K562 (cell line): ENCODE results near the gene ACAD10. TPM values are rescaled to one million over a fixed set of nuclear protein-coding genes. Genes with fewer than 3 reads are reported as not detected.

Experiments
- ATAC-seq: fragments of 200-7000 bp; cut with Tn5 transposase; 3 replicates; pipeline ENCODE4 v1.9.1; 2020; ENCODE audit warnings: moderate library complexity
- BruUV-seq: library from RNA; stranded (reverse); fragments of 400-500 nt; replicated peaks from 2 replicates; lab custom pipeline; 2021; lab: Mats Ljungman, UMichigan
- CTCF ChIA-PET: fragments of 300-600 bp; formaldehyde crosslinking; extraction: SDS; loops from one replicate; lab custom pipeline; 2021; ENCODE audit warnings: low intra/inter-chr PET ratio; lab: Yijun Ruan, JAX
- POLR2A ChIA-PET: fragments of 300-600, 350-650 bp; sonication (Branson Sonifier 250); formaldehyde crosslinking; extraction: SDS; loops from one replicate; lab custom pipeline; 2021; ENCODE audit warnings: antibody characterized with exemption, inconsistent platforms; lab: Yijun Ruan, JAX
- DNase-seq, 4 experiments: peaks; one replicate each; pipeline versions ENCODE4 v3.0.0 to v3.0.0-alpha.2; 2011 to 2018; ENCODE audit warnings: low spot score in 3 of 4, mixed read lengths in 3 of 4; ENCODE audit errors: extremely low read depth in 1 of 4
- FAIRE-seq: peaks from 2 replicates; lab custom pipeline; 2011; peaks lifted over from hg19 to GRCh38; lab: Jason Lieb, UNC
- H2AFZ ChIP-seq: 2 replicates; pipeline ENCODE4 v1.6.0; 2011; ENCODE audit warnings: low read depth, low read length, control low read depth, inconsistent platforms
- H3K27ac ChIP-seq: fragments of 200-600 bp; 3 replicates; pipeline ENCODE4 v1.8.0; 2011; ENCODE audit warnings: low read depth, mild to moderate bottlenecking, control low read depth, inconsistent platforms, low read length, moderate library complexity, mixed read lengths; ENCODE audit errors: extremely low read depth
- H3K27me3 ChIP-seq, 2 experiments: fragments of 300-600 bp in 1 of 2; 2 replicates in 1 of 2; 3 replicates in 1 of 2; pipeline versions ENCODE4 v1.6.0 to v1.8.0; 2011; ENCODE audit warnings: inconsistent platforms in 2 of 2, low read length in 2 of 2, mild to moderate bottlenecking in 1 of 2, mixed read lengths in 1 of 2, moderate library complexity in 1 of 2; ENCODE audit not compliant: control insufficient read depth in 2 of 2, insufficient read depth in 2 of 2
- H3K36me3 ChIP-seq: fragments of 300-600 bp; 3 replicates; pipeline ENCODE4 v1.8.0; 2011; ENCODE audit warnings: mild to moderate bottlenecking, low read length, inconsistent platforms; ENCODE audit not compliant: control insufficient read depth, insufficient read depth
- H3K4me1 ChIP-seq, 2 experiments: fragments of 200-600 bp in 1 of 2; replicated peaks in 1 of 2; 2 replicates in 1 of 2; 3 replicates in 1 of 2; pipeline versions ENCODE4 v1.5.1 to v1.8.0; 2011; ENCODE audit warnings: inconsistent platforms in 2 of 2, low read length in 2 of 2, mild to moderate bottlenecking in 1 of 2, mixed read lengths in 1 of 2, moderate library complexity in 1 of 2; ENCODE audit not compliant: control insufficient read depth in 2 of 2, insufficient read depth in 2 of 2
- H3K4me2 ChIP-seq: 2 replicates; pipeline ENCODE4 v1.6.1; 2011; ENCODE audit warnings: low read length, control low read depth, inconsistent platforms, mixed read lengths; ENCODE audit not compliant: insufficient read depth
- H3K4me3 ChIP-seq: fragments of 200-600 bp; sonication (generic), shearing (Covaris generic); 2 replicates; pipeline ENCODE4 v1.5.1; 2016; ENCODE audit warnings: control low read depth, inconsistent platforms
- H3K79me2 ChIP-seq: fragments of 200-600 bp; 3 replicates; pipeline ENCODE4 v1.8.0; 2011; ENCODE audit warnings: low read length, inconsistent platforms; ENCODE audit not compliant: control insufficient read depth, insufficient read depth
- H3K9ac ChIP-seq, 2 experiments: 2 replicates each; pipeline versions ENCODE4 v1.6.0 to v1.6.1; 2011; ENCODE audit warnings: low read depth in 2 of 2, low read length in 2 of 2, control low read depth in 1 of 2, inconsistent platforms in 1 of 2, mild to moderate bottlenecking in 1 of 2, mixed read lengths in 1 of 2; ENCODE audit not compliant: insufficient read depth in 1 of 2
- H3K9me1 ChIP-seq: one replicate; pipeline ENCODE4 v1.6.0; 2011; ENCODE audit warnings: inconsistent platforms, mild to moderate bottlenecking, low read length, moderate library complexity; ENCODE audit not compliant: control insufficient read depth, insufficient read depth
- H3K9me3 ChIP-seq: replicated peaks from 2 replicates; pipeline ENCODE4 v1.5.1; 2011; ENCODE audit warnings: low read depth, low read length, inconsistent platforms; ENCODE audit not compliant: control insufficient read depth, insufficient read depth
- H4K20me1 ChIP-seq: replicated peaks from 2 replicates; pipeline ENCODE4 v1.6.1; 2011; ENCODE audit warnings: low read length, inconsistent platforms, mixed read lengths; ENCODE audit not compliant: control insufficient read depth, insufficient read depth
- BHLHE40 ChIP-seq: IDR thresholded peaks from 2 replicates; pipeline ENCODE4 v1.6.1; 2011; ENCODE audit warnings: low read length, improper control_type of control experiment
- CBX1 ChIP-seq: sonication (generic); IDR thresholded peaks from 2 replicates; pipeline ENCODE4 v1.6.1; 2016; ENCODE audit warnings: antibody characterized with exemption, low read depth, mild to moderate bottlenecking
- FOXJ2 ChIP-seq: fragments of 200-800 bp; sonication (Bioruptor generic); IDR thresholded peaks from 2 replicates; pipeline ENCODE4 v1.6.1; 2016; ENCODE audit warnings: missing genetic modification characterization, missing compliant biosample characterization
- FOXJ3 ChIP-seq: sonication (generic); formaldehyde crosslinking; IDR thresholded peaks from 2 replicates; pipeline ENCODE4 v1.4.0; 2020; ENCODE audit warnings: mild to moderate bottlenecking, missing genetic modification reagents
- KDM2B ChIP-seq: fragments of 250-450 bp; sonication (Bioruptor Pico); IDR thresholded peaks from 2 replicates; pipeline ENCODE4 v1.8.0; 2021; ENCODE audit warnings: mild to moderate bottlenecking, moderate library complexity
- LARP7 ChIP-seq: fragments of 450-650 bp; IDR thresholded peaks from 2 replicates; pipeline ENCODE4 v1.6.1; 2016
- MXI1 ChIP-seq: IDR thresholded peaks from 2 replicates; pipeline ENCODE4 v1.6.1; 2011; ENCODE audit warnings: low read depth, mild to moderate bottlenecking, improper control_type of control experiment, low read length
- POLR2AphosphoS2 ChIP-seq: IDR thresholded peaks from 2 replicates; pipeline ENCODE4 v1.6.1; 2012; ENCODE audit warnings: low read length, improper control_type of control experiment
- PRPF4 ChIP-seq: fragments of 200-400 bp; formaldehyde crosslinking; IDR thresholded peaks from one replicate; pipeline ENCODE4 v1.6.1; 2017; ENCODE audit warnings: low read length, low read depth, mild to moderate bottlenecking; ENCODE audit not compliant: insufficient read depth, poor library complexity, severe bottlenecking
- RBM25 ChIP-seq: fragments of 200-400 bp; formaldehyde crosslinking; IDR thresholded peaks from 2 replicates; pipeline ENCODE4 v1.6.1; 2018; ENCODE audit warnings: low read length, low read depth, moderate library complexity; ENCODE audit not compliant: severe bottlenecking
- RCOR1 ChIP-seq, 2 experiments: IDR thresholded peaks; 2 replicates each; pipeline ENCODE4 v1.6.1; 2012; ENCODE audit warnings: low read depth in 2 of 2, low read length in 2 of 2, borderline replicate concordance in 1 of 2, improper control_type of control experiment in 1 of 2
- SLC30A9 ChIP-seq: fragments of 250-450 bp; sonication (Bioruptor Pico); IDR thresholded peaks from 2 replicates; pipeline ENCODE4 v1.8.0; 2022; ENCODE audit warnings: mild to moderate bottlenecking, moderate library complexity
- SREBF2 ChIP-seq: sonication (generic); formaldehyde crosslinking; IDR thresholded peaks from 2 replicates; pipeline ENCODE4 v1.4.0; 2020; ENCODE audit warnings: mild to moderate bottlenecking, missing genetic modification reagents
- ZBTB12 ChIP-seq: fragments of 250-450 bp; sonication (Bioruptor Pico); IDR thresholded peaks from 2 replicates; pipeline ENCODE4 v1.4.0; 2020
- ZNF444 ChIP-seq: fragments of 250-450 bp; sonication (Bioruptor Pico); IDR thresholded peaks from 2 replicates; pipeline ENCODE4 v1.4.0; 2020; ENCODE audit warnings: mild to moderate bottlenecking, moderate library complexity
- ZNF551 ChIP-seq: fragments of 250-450 bp; sonication (Bioruptor Pico); IDR thresholded peaks from 2 replicates; pipeline ENCODE4 v1.5.0; 2021; ENCODE audit warnings: mild to moderate bottlenecking, moderate library complexity
- WGBS: fragments of 100-300 bp; shearing (Covaris generic); methylation state at CpG from one replicate; pipeline ENCODE4 v1.1.6; 2016; ENCODE audit warnings: low coverage, mixed read lengths; ENCODE audit not compliant: insufficient coverage; ENCODE audit errors: missing lambda C conversion rate; 5-methylcytosine and 5-hydroxymethylcytosine counted together
- in situ Hi-C: fragments of 300-500 bp; cut with MboI; formaldehyde crosslinking; loops from 4 replicates; pipeline ENCODE4 v1.15.0; 2018; ENCODE audit warnings: inconsistent platforms, mixed read lengths
- intact Hi-C: fragments of 100-400 bp; cut with micrococcal nuclease; formaldehyde crosslinking; loops from 2 replicates; pipeline ENCODE4 v1.14.2; 2022
- polyA plus RNA-seq, 8 experiments: library from polyadenylated mRNA; depleted of rRNA in 4 of 8; stranded (reverse) in 5 of 8; unstranded in 3 of 8; fragments of >200 nt; fragmentation: Nextera tagmentation in 2 of 8; fragmentation: Illumina TruSeq in 1 of 8; extraction: Ambion mirVana in 2 of 8; extraction: Trizol in 1 of 8; gene quantifications; 2 replicates each; pipeline versions ENCODE4 v1.2.1 to v1.2.3, GENCODE V29; 2011 to 2014; ENCODE audit warnings: inconsistent platforms in 1 of 8, missing spikeins in 1 of 8
- total RNA-seq, 7 experiments: library from RNA; depleted of rRNA in 6 of 7; stranded (reverse); fragments of >200 nt in 6 of 7; fragmentation: Illumina TruSeq in 2 of 7; extraction: Trizol in 2 of 7; gene quantifications; 2 replicates each; pipeline versions ENCODE4 v1.2.1 to v1.2.3, GENCODE V29; 2011 to 2021; ENCODE audit warnings: low replicate concordance in 1 of 7

The ACAD10 gene
- total and polyA plus RNA-seq, 9 of the 15 experiments (the other 6 are each of a cell fraction or from before 2014, with no cell fraction given): 2.3 to 19.2 (median 12.0) TPM

- TF ChIP-seq LARP7 (no peak), POLR2AphosphoS2 (no peak), BHLHE40 (no peak), FOXJ2 (tag) (no peak), SLC30A9 (CRISPR knock-in tag) (no peak), MXI1 (no peak)
Measured at GRCh38 chr12:111780166-111780565, 94.3 kb downstream of the ACAD10 start (continued).

- POLR2A ChIA-PET: no interaction called here
- H3K4me1 ChIP-seq: peaks cover 17 to 20% of the 10 kb centered on the region in 2 experiments
- H3K27ac ChIP-seq: no peak overlapping the region
- BruUV-seq: no TSS peak
- whole genome bisulfite sequencing: 83% methylated on average over 5 of the region's 5 CpGs
- no peak overlapping the region for H3K9ac ChIP-seq
- no peak overlapping the region for H3K4me3 ChIP-seq
- in situ Hi-C loops: no loop called here
- H3K9me3 ChIP-seq: no peaks in the 10 kb centered on the region; the same call in 1 of the 2 replicates
- H3K4me2 ChIP-seq: no peak overlapping the region
- peaks cover 7% of the 10 kb centered on the region; the same call in 1 of the 3 replicates for H3K36me3 ChIP-seq
- H3K27me3 ChIP-seq: no peaks in the 10 kb centered on the region
- no peak for ATAC-seq
- no peak overlapping the region for H2AFZ ChIP-seq
- no peak for DNase-seq
- TF ChIP-seq ZBTB12 (CRISPR knock-in tag) (no peak), RCOR1 (IDR thresholded peaks at IDR 0.05; ENCODE audit: borderline replicate concordance in 1 of 2, low read depth in 2 of 2, low read length in 2 of 2) (no peak), SREBF2 (CRISPR knock-in tag) (no peak), KDM2B (no peak), RBM25 (no peak), FOXJ3 (CRISPR knock-in tag) (no peak), ZNF551 (CRISPR knock-in tag) (no peak), ZNF444 (no peak), PRPF4 (no peak), CBX1 (no peak)
- CTCF ChIA-PET: no interaction called here
- FAIRE-seq: no peak
- no peaks in the 10 kb centered on the region for H3K79me2 ChIP-seq
- intact Hi-C loops: no loop called here
- no peaks in the 10 kb centered on the region for H3K9me1 ChIP-seq
- no peaks in the 10 kb centered on the region for H4K20me1 ChIP-seq
Measured at GRCh38 chr12:111780615-111781014, 94.8 kb downstream of the ACAD10 start.
